HG02840 (cell line): ENCODE data around the gene BANF2.
"Not testable (repeated sequence)": the region's sequence is repeated elsewhere in the genome, so short reads cannot be mapped to it uniquely, and the experiment has no call there.

Experiments used
- ATAC-seq: cut with Tn5 transposase; IDR thresholded peaks from one replicate; pipeline ENCODE4 v1.9.1; 2021; ENCODE audit warnings: mild to moderate bottlenecking, moderate library complexity, moderate number of reproducible peaks; ENCODE audit not compliant: unreplicated experiment, low FRiP score

Gene BANF2

GRCh38 chr20:17699931-17700351 is at the start of gene BANF2:
Gene BANF2 (plus strand): TSS chr20:17699966. CDS start chr20:17725026, 25,060 bp downstream.
- ATAC-seq = no peak

- ATAC-seq = no peak
These were observed 49.3 kb upstream of the BANF2 start for GRCh38 chr20:17650301-17651128.

GRCh38 chr20:17651129-17651759 is 48.5 kb upstream of the BANF2 start:
- no peak for ATAC-seq

GRCh38 chr20:17651760-17652388 is 47.9 kb upstream of the BANF2 start:
- no peak for ATAC-seq

- ATAC-seq = no peak
These were observed 47.4 kb upstream of the BANF2 start for GRCh38 chr20:17652411-17652810.

- ATAC-seq = no peak
These were observed 45.7 kb upstream of the BANF2 start for GRCh38 chr20:17653835-17654648.

GRCh38 chr20:17654649-17655285 is 45.0 kb upstream of the BANF2 start:
- no peak for ATAC-seq

GRCh38 chr20:17655286-17655651 is 44.5 kb upstream of the BANF2 start:
- ATAC-seq = no peak

GRCh38 chr20:17655865-17656479 is 43.8 kb upstream of the BANF2 start:
- no peak for ATAC-seq

- no peak for ATAC-seq
These were observed 42.5 kb upstream of the BANF2 start for GRCh38 chr20:17657079-17657825.

GRCh38 chr20:17657898-17658647 is 41.7 kb upstream of the BANF2 start:
- no peak for ATAC-seq

GRCh38 chr20:17658648-17658993 is 41.1 kb upstream of the BANF2 start:
- ATAC-seq = no peak

GRCh38 chr20:17659344-17659743 is 40.4 kb upstream of the BANF2 start:
- not testable (repeated sequence) for ATAC-seq

GRCh38 chr20:17659801-17660200 is 40.0 kb upstream of the BANF2 start:
- no peak for ATAC-seq

GRCh38 chr20:17660667-17661066 is 39.1 kb upstream of the BANF2 start:
- no peak for ATAC-seq

- no peak for ATAC-seq
These were observed 38.5 kb upstream of the BANF2 start for GRCh38 chr20:17661121-17661744.

- ATAC-seq = no peak
These were observed 37.3 kb upstream of the BANF2 start for GRCh38 chr20:17662333-17663039.
